Endothelial cell of umbilical vein (primary cell): ENCODE results near the gene LRRC56. TPM values are rescaled to one million over a fixed set of nuclear protein-coding genes. Genes with fewer than 3 reads are reported as not detected.

Source experiments
- BruUV-seq: library from RNA; stranded (reverse); fragments of 400-500 nt; replicated peaks from 2 replicates; lab custom pipeline; 2021; lab: Mats Ljungman, UMichigan
- CTCF ChIA-PET: fragments of 300-600, 350-600 bp; sonication (Branson Sonifier 250); formaldehyde crosslinking; loops from one replicate; lab custom pipeline; 2021; ENCODE audit warnings: antibody characterized with exemption, inconsistent platforms; lab: Charles Lee
- POLR2A ChIA-PET: fragments of 300-600, 350-600 bp; sonication (Branson Sonifier 250); formaldehyde crosslinking; loops from one replicate; lab custom pipeline; 2021; ENCODE audit warnings: antibody characterized with exemption, inconsistent platforms; lab: Charles Lee
- DNase-seq: peaks from one replicate; pipeline ENCODE4 v3.0.0-alpha.2; 2011; ENCODE audit warnings: low read depth, low spot score
- FAIRE-seq: peaks from 2 replicates; lab custom pipeline; 2011; peaks lifted over from hg19 to GRCh38; lab: Jason Lieb, UNC
- H2AFZ ChIP-seq: 2 replicates; pipeline ENCODE4 v1.6.0; 2012; ENCODE audit warnings: low read depth, low read length, control low read depth, inconsistent platforms
- H3K27ac ChIP-seq: 2 replicates; pipeline ENCODE4 v1.5.1; 2011; ENCODE audit warnings: low read depth, mild to moderate bottlenecking, control low read depth, low read length, moderate library complexity; ENCODE audit not compliant: insufficient read depth
- H3K27me3 ChIP-seq, 2 experiments: 2 replicates each; pipeline versions ENCODE4 v1.6.0 to v1.6.1; 2011; ENCODE audit warnings: low read length in 2 of 2, mixed read lengths in 1 of 2; ENCODE audit not compliant: control insufficient read depth in 2 of 2, insufficient read depth in 2 of 2
- H3K36me3 ChIP-seq, 2 experiments: 2 replicates in 1 of 2; 3 replicates in 1 of 2; pipeline ENCODE4 v1.5.1; 2011; ENCODE audit warnings: low read length in 2 of 2, mild to moderate bottlenecking in 1 of 2, moderate library complexity in 1 of 2; ENCODE audit not compliant: control insufficient read depth in 2 of 2, insufficient read depth in 2 of 2; ENCODE audit errors: extremely low read depth in 1 of 2
- H3K4me1 ChIP-seq: 3 replicates; pipeline ENCODE4 v1.5.1; 2011; ENCODE audit warnings: mild to moderate bottlenecking, low read length; ENCODE audit not compliant: control insufficient read depth, insufficient read depth; ENCODE audit errors: extremely low read depth
- H3K4me2 ChIP-seq: 2 replicates; pipeline ENCODE4 v1.6.1; 2011; ENCODE audit warnings: low read length, control low read depth, mixed read lengths; ENCODE audit not compliant: insufficient read depth
- H3K4me3 ChIP-seq, 3 experiments: fragments of 200-600 bp in 1 of 3; sonication (generic), shearing (Covaris generic) in 1 of 3; replicated peaks in 1 of 3; 2 replicates each; pipeline ENCODE4 v1.5.1; 2011 to 2016; ENCODE audit warnings: control low read depth in 3 of 3, low read length in 3 of 3, mild to moderate bottlenecking in 2 of 3, inconsistent platforms in 1 of 3, low read depth in 1 of 3, moderate library complexity in 1 of 3; ENCODE audit not compliant: insufficient read depth in 1 of 3
- H3K79me2 ChIP-seq: 2 replicates; pipeline ENCODE4 v1.6.0; 2012; ENCODE audit warnings: low read length, inconsistent platforms; ENCODE audit not compliant: control insufficient read depth, insufficient read depth
- H3K9ac ChIP-seq: replicated peaks from 2 replicates; pipeline ENCODE3; 2011; ENCODE audit warnings: low read length, control low read depth; ENCODE audit not compliant: insufficient read depth; ENCODE audit errors: extremely low read depth
- H3K9me1 ChIP-seq: replicated peaks from 3 replicates; pipeline ENCODE4 v1.6.0; 2011; ENCODE audit warnings: mild to moderate bottlenecking, low read length; ENCODE audit not compliant: control insufficient read depth, insufficient read depth; ENCODE audit errors: extremely low read depth
- H3K9me3 ChIP-seq: replicated peaks from 2 replicates; pipeline ENCODE4 v1.5.1; 2012; ENCODE audit warnings: low read length, inconsistent platforms; ENCODE audit not compliant: control insufficient read depth, insufficient read depth
- H4K20me1 ChIP-seq: replicated peaks from 2 replicates; pipeline ENCODE3; 2011; ENCODE audit warnings: mild to moderate bottlenecking, low read length; ENCODE audit not compliant: control insufficient read depth, insufficient read depth; ENCODE audit errors: extremely low read depth
- CTCF ChIP-seq, 2 donors: IDR thresholded peaks; 1 replicate in 1 of 2; 2 replicates in 1 of 2; pipeline ENCODE4 v1.5.1; 2011; ENCODE audit warnings: low read length in 2 of 2, mild to moderate bottlenecking in 2 of 2, moderate library complexity in 2 of 2, control low read depth in 1 of 2, inconsistent platforms in 1 of 2, low read depth in 1 of 2; ENCODE audit not compliant: insufficient read depth in 1 of 2; ENCODE audit errors: extremely low read depth in 1 of 2
- EZH2 ChIP-seq: IDR thresholded peaks from 2 replicates; pipeline ENCODE4 v1.6.1; 2012; ENCODE audit warnings: borderline replicate concordance, low read depth, mild to moderate bottlenecking, moderate library complexity, low read length, inconsistent platforms; ENCODE audit not compliant: severe bottlenecking
- FOS ChIP-seq: IDR thresholded peaks from 2 replicates; pipeline ENCODE4 v1.6.1; 2011; ENCODE audit warnings: mild to moderate bottlenecking, low read length, moderate library complexity, borderline replicate concordance; ENCODE audit not compliant: insufficient read depth
- GATA2 ChIP-seq: IDR thresholded peaks from 2 replicates; pipeline ENCODE4 v1.7.0; 2011; ENCODE audit warnings: low read depth, mild to moderate bottlenecking, moderate library complexity, mixed read lengths, low read length; ENCODE audit not compliant: insufficient read length, insufficient read depth
- JUN ChIP-seq: IDR thresholded peaks from 2 replicates; pipeline ENCODE4 v1.6.1; 2011; ENCODE audit warnings: borderline replicate concordance, low read depth; ENCODE audit not compliant: insufficient read length, insufficient read depth
- MAX ChIP-seq: IDR thresholded peaks from 2 replicates; pipeline ENCODE4 v1.6.1; 2011; ENCODE audit not compliant: insufficient read depth, insufficient read length
- MYC ChIP-seq: IDR thresholded peaks from one replicate; pipeline ENCODE4 v1.6.1; 2011; ENCODE audit warnings: mild to moderate bottlenecking, low read depth, low read length
- POLR2A ChIP-seq: IDR thresholded peaks from 2 replicates; pipeline ENCODE4 v1.6.1; 2012; ENCODE audit warnings: low read depth, mild to moderate bottlenecking, control low read depth, low read length
- POLR2AphosphoS5 ChIP-seq: IDR thresholded peaks from 2 replicates; pipeline ENCODE4 v1.6.1; 2012; ENCODE audit warnings: low read depth, mild to moderate bottlenecking, control low read depth, low read length, moderate library complexity; ENCODE audit not compliant: insufficient read depth
- dilution Hi-C: fragments of 300-500 bp; cut with MboI; formaldehyde crosslinking; loops from one replicate; pipeline ENCODE4 v1.15.0; 2019; ENCODE audit warnings: low sequenced_read_pairs; ENCODE audit not compliant: extremely low pct_ligation_motif_present
- intact Hi-C: fragments of 100-400 bp; cut with micrococcal nuclease; formaldehyde crosslinking; loops from one replicate; pipeline ENCODE4 v1.10.0; 2022
- polyA plus RNA-seq, 4 experiments: library from polyadenylated mRNA; depleted of rRNA in 3 of 4; stranded (reverse) in 3 of 4; unstranded in 1 of 4; fragments of >200 nt; gene quantifications; 2 replicates each; pipeline versions ENCODE4 v1.2.1 to v1.2.3, GENCODE V29; 2011 to 2012; ENCODE audit warnings: missing spikeins in 1 of 4
- total RNA-seq: library from RNA; stranded (reverse); gene quantifications from 2 replicates; pipeline ENCODE4 v1.2.3, GENCODE V29; 2021

Gene LRRC56
- total and polyA plus RNA-seq, 2 donors (not counting 3 experiments of a cell fraction or from before 2014, with no cell fraction given) = 0.47 to 0.55 TPM

GRCh38 chr11:515131-515530 lies 22.2 kb upstream of the LRRC56 start:
- no peak for FAIRE-seq
- no peaks in the 10 kb centered on the region for H3K36me3 ChIP-seq
- H2AFZ ChIP-seq = no peak overlapping the region
- no peak overlapping the region for H3K9ac ChIP-seq
- no peak for DNase-seq
- H3K27me3 ChIP-seq = no peaks in the 10 kb centered on the region
- no peaks in the 10 kb centered on the region for H4K20me1 ChIP-seq
- H3K9me3 ChIP-seq = no peaks in the 10 kb centered on the region
- no peaks in the 10 kb centered on the region for H3K9me1 ChIP-seq
- BruUV-seq = no TSS peak
- H3K4me2 ChIP-seq = no peak overlapping the region
- H3K4me1 ChIP-seq = peaks cover 3% of the 10 kb centered on the region
- intact Hi-C loops = loop anchor here (5.0 kb wide), 1 partner anchor 208 kb away; the partner anchor contains the start of gene IFITM2
- no peak overlapping the region for H3K4me3 ChIP-seq
- H3K27ac ChIP-seq = no peak overlapping the region
- ChIA-PET CTCF (no interaction called here), POLR2A (no interaction called here)
- dilution Hi-C loops = no loop called here
- no peaks in the 10 kb centered on the region for H3K79me2 ChIP-seq
- TF ChIP-seq GATA2 (no peak), POLR2AphosphoS5 (no peak), EZH2 (no peak), MYC (no peak), FOS (no peak), MAX (no peak), CTCF (IDR thresholded peaks at IDR 0.05; ENCODE audit: extremely low read depth in 1 of 2, insufficient read depth in 1 of 2, low read depth in 1 of 2, low read length in 2 of 2) (no peak), JUN (no peak), POLR2A (no peak)
